Smooth muscle cell (in vitro differentiated cells): Measurements from ENCODE around the gene CLASP1. TPM values are rescaled to one million over a fixed set of nuclear protein-coding genes. Genes with fewer than 3 reads are reported as not detected.
"Not testable (repeated sequence)": the region's sequence is repeated elsewhere in the genome, so short reads cannot be mapped to it uniquely, and the experiment has no call there.

Experiments
- DNase-seq: peaks from one replicate; lab custom pipeline; 2025; ENCODE audit not compliant: unreplicated experiment; lab: John Stamatoyannopoulos, UW
- H2AFZ ChIP-seq: fragments of 200-600 bp; sonication (generic); 2 replicates; pipeline ENCODE4 v1.6.0; 2016; ENCODE audit warnings: antibody characterized with exemption, low read depth, mild to moderate bottlenecking
- H3F3A ChIP-seq: fragments of 200-600 bp; sonication (generic); 2 replicates; pipeline ENCODE4 v1.6.0; 2017; ENCODE audit warnings: antibody characterized with exemption, low read depth
- H3K27ac ChIP-seq: fragments of 200-600 bp; sonication (generic); 2 replicates; pipeline ENCODE4 v1.5.1; 2016; ENCODE audit warnings: low read depth, mild to moderate bottlenecking
- H3K27me3 ChIP-seq: fragments of 200-600 bp; sonication (generic); 2 replicates; pipeline ENCODE4 v1.6.1; 2016; ENCODE audit warnings: low read depth, mild to moderate bottlenecking
- H3K36me3 ChIP-seq: fragments of 200-600 bp; sonication (generic); 2 replicates; pipeline ENCODE4 v1.5.1; 2016; ENCODE audit warnings: low read depth
- H3K4me1 ChIP-seq: fragments of 200-600 bp; sonication (generic); 2 replicates; pipeline ENCODE4 v1.5.1; 2016; ENCODE audit warnings: low read depth
- H3K4me2 ChIP-seq: fragments of 200-600 bp; sonication (generic); 2 replicates; pipeline ENCODE4 v1.6.0; 2016; ENCODE audit warnings: mild to moderate bottlenecking
- H3K4me3 ChIP-seq: fragments of 200-600 bp; sonication (generic); 2 replicates; pipeline ENCODE4 v1.5.1; 2016; ENCODE audit warnings: mild to moderate bottlenecking
- H3K79me2 ChIP-seq: fragments of 200-600 bp; sonication (generic); 2 replicates; pipeline ENCODE4 v1.6.0; 2016; ENCODE audit warnings: low read depth, mild to moderate bottlenecking
- H3K9ac ChIP-seq: fragments of 200-600 bp; sonication (generic); 2 replicates; pipeline ENCODE4 v1.6.0; 2016; ENCODE audit warnings: low read depth
- H3K9me3 ChIP-seq: fragments of 200-600 bp; sonication (generic); replicated peaks from 2 replicates; pipeline ENCODE4 v1.5.1; 2016; ENCODE audit warnings: low read depth
- H4K20me1 ChIP-seq: fragments of 200-600 bp; sonication (generic); 2 replicates; pipeline ENCODE4 v1.6.0; 2016; ENCODE audit warnings: low read depth
- WGBS: methylation state at CpG from one replicate; pipeline ENCODE4 v1.1.7; 2016; ENCODE audit warnings: low lambda C conversion rate; 5-methylcytosine and 5-hydroxymethylcytosine counted together
- polyA plus RNA-seq: library from polyadenylated mRNA; unstranded; fragments of >200 nt; fragmentation: Nextera tagmentation; extraction: Ambion mirVana; gene quantifications from 2 replicates; pipeline ENCODE4 v1.2.1, GENCODE V29; 2016
- total RNA-seq: library from RNA; depleted of rRNA; stranded (reverse); fragments of >200 nt; gene quantifications from 2 replicates; pipeline ENCODE4 v1.2.3, GENCODE V29; 2014
- TF ChIP-seq, protein P1 (sequence below): fragments of 200-600 bp; sonication (generic); IDR thresholded peaks from 2 replicates; pipeline ENCODE4 v1.5.1; 2017; ENCODE audit warnings: borderline replicate concordance, mild to moderate bottlenecking, antibody characterized with exemption; ENCODE audit not compliant: insufficient read depth, poor library complexity, severe bottlenecking

CLASP1 gene
- total and polyA plus RNA-seq, 2 experiments from 2014 or later, result 15.0 to 33.8 TPM

DNA sequence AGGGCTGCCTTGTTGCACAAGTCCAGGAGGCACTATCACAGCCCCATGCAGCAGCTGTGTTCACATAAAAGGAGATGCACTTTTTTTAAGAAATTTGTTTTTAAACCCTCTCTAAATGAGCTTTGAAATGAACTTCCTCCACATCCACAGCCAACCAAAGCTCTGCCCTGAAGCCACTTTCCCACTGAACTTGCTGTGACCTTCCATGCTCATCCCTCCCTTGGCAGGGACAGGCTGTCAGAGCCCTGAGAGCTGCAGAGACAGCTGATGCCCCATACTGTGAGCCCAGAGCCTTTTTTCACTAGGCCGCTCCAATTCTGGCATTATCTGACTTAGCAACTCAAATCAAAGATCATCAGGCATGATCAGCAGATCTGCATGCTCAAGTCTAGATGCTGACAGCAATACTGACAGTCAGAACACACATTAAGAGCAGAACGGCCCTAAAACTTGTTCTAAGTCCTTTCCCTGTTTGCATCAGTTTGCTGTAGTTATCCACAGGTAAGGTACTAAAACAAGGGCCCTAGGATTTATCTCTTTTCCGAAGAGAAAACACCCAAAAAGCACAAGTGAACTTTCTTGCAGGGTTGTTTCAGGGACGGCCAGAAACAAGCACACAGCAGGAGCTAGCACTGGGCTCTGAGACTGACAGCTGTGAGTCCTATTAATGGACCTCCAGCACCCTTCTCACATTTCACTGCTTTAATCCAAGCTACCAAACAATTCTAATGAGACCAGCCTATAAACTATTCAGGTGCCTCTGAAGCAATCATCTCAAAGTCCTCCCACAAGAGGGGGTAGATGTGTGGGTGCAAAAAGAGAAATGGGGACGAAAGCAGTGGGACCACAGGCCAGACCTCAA lies 83.6 kb downstream of the CLASP1 start:
- no peaks in the 10 kb centered on the region for H3K4me1 ChIP-seq
- no peak overlapping the region for H3K9ac ChIP-seq
- WGBS, result 91% methylated on average over 5 of the region's 5 CpGs
- TF ChIP-seq, protein P1, sequence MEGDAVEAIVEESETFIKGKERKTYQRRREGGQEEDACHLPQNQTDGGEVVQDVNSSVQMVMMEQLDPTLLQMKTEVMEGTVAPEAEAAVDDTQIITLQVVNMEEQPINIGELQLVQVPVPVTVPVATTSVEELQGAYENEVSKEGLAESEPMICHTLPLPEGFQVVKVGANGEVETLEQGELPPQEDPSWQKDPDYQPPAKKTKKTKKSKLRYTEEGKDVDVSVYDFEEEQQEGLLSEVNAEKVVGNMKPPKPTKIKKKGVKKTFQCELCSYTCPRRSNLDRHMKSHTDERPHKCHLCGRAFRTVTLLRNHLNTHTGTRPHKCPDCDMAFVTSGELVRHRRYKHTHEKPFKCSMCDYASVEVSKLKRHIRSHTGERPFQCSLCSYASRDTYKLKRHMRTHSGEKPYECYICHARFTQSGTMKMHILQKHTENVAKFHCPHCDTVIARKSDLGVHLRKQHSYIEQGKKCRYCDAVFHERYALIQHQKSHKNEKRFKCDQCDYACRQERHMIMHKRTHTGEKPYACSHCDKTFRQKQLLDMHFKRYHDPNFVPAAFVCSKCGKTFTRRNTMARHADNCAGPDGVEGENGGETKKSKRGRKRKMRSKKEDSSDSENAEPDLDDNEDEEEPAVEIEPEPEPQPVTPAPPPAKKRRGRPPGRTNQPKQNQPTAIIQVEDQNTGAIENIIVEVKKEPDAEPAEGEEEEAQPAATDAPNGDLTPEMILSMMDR, result no peak
- no peak for DNase-seq
- H4K20me1 ChIP-seq, result peaks cover 100% of the 10 kb centered on the region
- no peak overlapping the region for H3K4me3 ChIP-seq
- no peaks in the 10 kb centered on the region for H3F3A ChIP-seq
- no peak overlapping the region for H3K27ac ChIP-seq
- peaks cover 41% of the 10 kb centered on the region for H3K79me2 ChIP-seq
- no peak overlapping the region for H3K4me2 ChIP-seq
- no peaks in the 10 kb centered on the region for H3K27me3 ChIP-seq
- H3K36me3 ChIP-seq, result no peaks in the 10 kb centered on the region
- no peak overlapping the region for H2AFZ ChIP-seq
- no peaks in the 10 kb centered on the region for H3K9me3 ChIP-seq

DNA sequence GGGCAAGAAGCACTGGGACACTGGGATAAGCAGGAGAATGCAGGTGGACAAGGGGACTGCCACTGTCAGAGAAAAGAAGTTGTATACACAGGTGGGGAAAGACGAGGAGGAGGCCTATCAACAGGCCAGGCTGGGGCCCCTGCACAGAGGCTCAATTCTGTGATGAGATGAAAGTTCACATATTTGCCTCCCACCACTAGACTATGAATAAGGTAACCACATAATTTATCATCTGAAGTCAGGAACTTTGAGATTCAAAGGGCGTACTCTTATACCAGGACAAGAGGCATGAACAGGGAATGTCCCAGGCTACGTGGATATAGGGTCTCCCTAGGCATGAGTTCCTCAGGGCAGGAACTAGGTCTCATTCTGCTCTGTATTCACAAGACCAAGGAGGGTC lies 84.4 kb downstream of the CLASP1 start:
- Histone ChIP-seq H3K36me3 (no peaks in the 10 kb centered on the region), H3K27ac (no peak overlapping the region), H3K9me3 (no peaks in the 10 kb centered on the region), H3K4me2 (no peak overlapping the region), H2AFZ (no peak overlapping the region), H3K4me1 (no peaks in the 10 kb centered on the region), H3K79me2 (peaks cover 41% of the 10 kb centered on the region), H3K9ac (no peak overlapping the region), H3K4me3 (no peak overlapping the region), H3K27me3 (no peaks in the 10 kb centered on the region), H3F3A (no peaks in the 10 kb centered on the region), H4K20me1 (peaks cover 100% of the 10 kb centered on the region)
- WGBS, result 93% methylated on average over 3 of the region's 3 CpGs
- TF ChIP-seq, protein P1, result no peak
- DNase-seq, result no peak

DNA sequence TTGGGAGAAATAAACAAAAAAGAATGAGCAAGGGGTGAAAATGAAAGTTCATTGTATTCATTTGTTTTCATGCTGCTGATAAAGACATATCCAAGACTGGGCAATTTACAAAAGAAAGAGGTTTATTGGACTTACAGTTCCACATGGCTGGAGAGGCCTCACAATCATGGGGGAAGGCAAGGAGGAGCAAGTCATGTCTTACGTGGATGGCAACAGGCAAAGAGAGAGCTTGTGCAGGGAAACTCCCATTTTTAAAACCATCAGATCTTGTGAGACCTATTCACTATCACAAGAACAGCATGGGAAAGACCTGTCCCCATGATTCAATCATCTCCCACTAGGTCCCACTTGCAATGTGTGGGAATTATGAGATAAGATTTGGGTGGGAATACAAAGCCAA lies 85.5 kb downstream of the CLASP1 start:
- H3K27ac ChIP-seq, H3F3A ChIP-seq, H2AFZ ChIP-seq, DNase-seq, H3K36me3 ChIP-seq, H3K4me2 ChIP-seq, H3K4me3 ChIP-seq, H3K9me3 ChIP-seq, H3K27me3 ChIP-seq, H3K9ac ChIP-seq, H3K4me1 ChIP-seq: not testable (repeated sequence)
- Histone ChIP-seq H3K79me2 (peaks cover 46% of the 10 kb centered on the region), H4K20me1 (peaks cover 100% of the 10 kb centered on the region)
- 100% methylated on average over 1 of the region's 1 CpG for WGBS

DNA sequence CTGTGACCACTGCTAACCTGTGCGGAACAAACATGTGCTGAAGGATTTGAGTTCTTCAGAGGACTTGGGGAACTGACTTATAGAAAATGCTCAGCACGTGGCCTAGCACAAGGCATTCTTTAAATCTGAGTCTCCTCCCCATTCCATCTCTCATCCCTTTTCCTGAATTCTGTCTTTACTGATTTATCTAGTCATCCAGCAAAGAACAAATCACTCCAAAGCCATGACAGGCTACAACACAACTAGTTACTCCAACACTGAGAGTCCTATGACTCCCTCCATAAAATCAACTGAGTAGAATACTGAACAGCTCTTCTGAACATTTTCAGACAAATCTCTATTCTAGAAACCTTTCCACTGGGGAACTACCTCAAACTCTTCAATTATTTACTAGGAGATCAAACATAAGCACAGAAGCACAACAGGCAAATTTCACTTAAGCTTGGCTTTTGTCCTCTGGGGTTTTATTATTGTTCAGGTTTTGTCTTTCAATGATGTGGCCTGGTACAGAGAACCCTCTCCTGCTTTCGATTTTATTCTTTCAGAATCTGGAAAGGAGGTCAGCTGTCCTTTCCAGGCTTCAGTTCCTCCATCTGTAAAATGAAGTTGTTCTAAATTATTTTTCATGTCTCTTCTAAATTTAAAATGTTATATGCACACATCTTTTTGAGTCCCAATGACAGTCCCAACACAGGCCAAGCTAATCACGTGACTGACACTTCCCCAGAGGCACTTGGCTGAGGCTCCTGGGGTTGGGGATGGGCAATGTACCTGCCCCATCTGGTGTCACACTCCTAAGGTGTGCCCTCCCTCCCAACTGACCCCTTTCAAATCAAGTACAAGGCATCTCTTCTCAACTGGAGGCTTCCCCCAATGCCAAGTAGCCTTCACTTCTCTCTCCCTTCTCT lies 86.7 kb downstream of the CLASP1 start:
- peaks cover 98% of the 10 kb centered on the region for H4K20me1 ChIP-seq
- WGBS, result 84% methylated on average over 4 of the region's 4 CpGs
- H3K4me2 ChIP-seq, result no peak overlapping the region

More for the DNA sequence above, 86.7 kb downstream of the CLASP1 start:
- DNase-seq, result no peak
- Histone ChIP-seq H2AFZ (no peak overlapping the region), H3K27ac (no peak overlapping the region), H3K4me1 (no peaks in the 10 kb centered on the region), H3K79me2 (peaks cover 49% of the 10 kb centered on the region), H3K36me3 (no peaks in the 10 kb centered on the region), H3K9ac (no peak overlapping the region), H3K27me3 (no peaks in the 10 kb centered on the region), H3K9me3 (no peaks in the 10 kb centered on the region), H3F3A (no peaks in the 10 kb centered on the region), H3K4me3 (no peak overlapping the region)
- TF ChIP-seq, protein P1, result no peak
